T follicular helper cell (primary cell): ENCODE measurements around the gene ARL14EPL.

ENCODE experiments used
- DNase-seq: peaks from one replicate; pipeline ENCODE4 v3.0.0-alpha.2; 2020; ENCODE audit warnings: low read depth
- total RNA-seq, 2 experiments: gene quantifications; one replicate each; lab custom pipeline; 2026; lab: John Stamatoyannopoulos, UW

Gene ARL14EPL
- 0 reads per million in 2 experiments for total RNA-seq

- DNase-seq: no peak
Observed at GRCh38 chr5:116032094-116032517, at the start of gene ARL14EPL. TSS of gene ARL14EPL (plus strand) at chr5:116032472. CDS start at chr5:116051466, 18,994 bp downstream.

GRCh38 chr5:115983519-115983918 is 48.8 kb upstream of the ARL14EPL start:
- no peak for DNase-seq

- DNase-seq: no peak
Observed at GRCh38 chr5:115985802-115986757, 46.2 kb upstream of the ARL14EPL start.

GRCh38 chr5:115988002-115988401 is 44.3 kb upstream of the ARL14EPL start:
- DNase-seq: no peak

GRCh38 chr5:115992848-115993350 is 39.4 kb upstream of the ARL14EPL start:
- DNase-seq: no peak

- no peak for DNase-seq
Observed at GRCh38 chr5:115995351-115995750, 36.9 kb upstream of the ARL14EPL start.

- DNase-seq: no peak
Observed at GRCh38 chr5:116002116-116002906, 30.0 kb upstream of the ARL14EPL start.

- no peak for DNase-seq
Observed at GRCh38 chr5:116004248-116004647, 28.0 kb upstream of the ARL14EPL start.

GRCh38 chr5:116009806-116010205 is 22.5 kb upstream of the ARL14EPL start:
- DNase-seq: no peak

- DNase-seq: no peak
Observed at GRCh38 chr5:116011046-116011445, 21.2 kb upstream of the ARL14EPL start.

GRCh38 chr5:116013207-116013785 is 19.0 kb upstream of the ARL14EPL start:
- DNase-seq: no peak

- DNase-seq: no peak
Observed at GRCh38 chr5:116013936-116014335, 18.3 kb upstream of the ARL14EPL start.

- no peak for DNase-seq
Observed at GRCh38 chr5:116023619-116024018, 8.7 kb upstream of the ARL14EPL start.

- DNase-seq: no peak
Observed at GRCh38 chr5:116025866-116026265, 6.4 kb upstream of the ARL14EPL start.

- no peak for DNase-seq
Observed at GRCh38 chr5:116032991-116033390, 719 bp downstream of the ARL14EPL start.

GRCh38 chr5:116035123-116035522 is 2.9 kb downstream of the ARL14EPL start:
- no peak for DNase-seq

GRCh38 chr5:116037236-116037822 is 5.1 kb downstream of the ARL14EPL start:
- DNase-seq: no peak

GRCh38 chr5:116038817-116039216 is 6.5 kb downstream of the ARL14EPL start:
- DNase-seq: no peak

- DNase-seq: no peak
Observed at GRCh38 chr5:116042375-116042774, 10.1 kb downstream of the ARL14EPL start.

- DNase-seq: no peak
Observed at GRCh38 chr5:116044073-116044472, 11.8 kb downstream of the ARL14EPL start.

- no peak for DNase-seq
Observed at GRCh38 chr5:116045821-116046220, 13.5 kb downstream of the ARL14EPL start.

GRCh38 chr5:116046261-116046660 is 14.0 kb downstream of the ARL14EPL start:
- no peak for DNase-seq
